ENCODE results near the gene AMZ1.
"Not testable (repeated sequence)": the region's sequence is repeated elsewhere in the genome, so short reads cannot be mapped to it uniquely, and the experiment has no call there.

Gene AMZ1

DNA sequence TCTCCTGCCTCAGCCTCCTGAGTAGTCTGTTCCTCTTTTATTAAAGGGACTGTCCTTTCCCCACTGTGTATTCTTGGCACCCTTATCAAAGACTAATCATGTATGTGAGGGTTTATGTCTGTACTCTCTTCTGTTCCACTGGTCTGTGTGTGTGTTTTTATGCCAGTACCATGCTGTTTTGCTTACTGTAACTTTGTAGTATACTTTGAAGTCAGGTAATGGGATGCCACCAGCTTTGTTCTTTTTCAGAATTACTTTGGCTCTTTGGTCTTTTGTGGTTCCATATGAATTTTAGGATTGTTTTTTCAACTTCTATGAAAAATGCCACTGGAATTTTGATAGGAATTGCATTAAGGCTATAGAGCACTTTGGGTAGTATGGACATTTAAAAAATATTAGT lies 14.1 kb upstream of the AMZ1 start:
- Histone ChIP-seq H3K4me3 (ENCODE audit: low read depth, low read length) (no peak overlapping the region), H2BK5ac (ENCODE audit: low read depth, low read length, poor library complexity) (no peak overlapping the region), H3K79me2 (ENCODE audit: control insufficient read depth, insufficient read depth, low read length, poor library complexity) (no peaks in the 10 kb centered on the region), H3K79me1 (ENCODE audit: low read length) (no peaks in the 10 kb centered on the region), H2BK12ac (ENCODE audit: low read length) (no peak overlapping the region), H3K18ac (ENCODE audit: low read length) (no peak overlapping the region), H3K23ac (ENCODE audit: low read length) (no peak overlapping the region), H2AK5ac (ENCODE audit: low read length) (no peak overlapping the region), H4K91ac (ENCODE audit: low read depth, low read length) (no peak overlapping the region), H3K9me3 (ENCODE audit: insufficient read depth, low read depth, low read length) (peaks cover 7% of the 10 kb centered on the region), H2AFZ (ENCODE audit: insufficient read depth, low read length, poor library complexity) (no peak overlapping the region), H3K36me3 (ENCODE audit: control insufficient read depth in 1 of 2, insufficient read depth in 2 of 2, low read length in 2 of 2) (no peaks in the 10 kb centered on the region), H3K14ac (ENCODE audit: low read length) (no peak overlapping the region), H2BK120ac (ENCODE audit: insufficient read depth, low read length, poor library complexity) (no peak overlapping the region), H3K4me2 (ENCODE audit: low read length) (no peak overlapping the region), H3K27ac (ENCODE audit: low read depth, low read length) (no peak overlapping the region), H4K12ac (ENCODE audit: low read depth, low read length) (no peak overlapping the region), H3K4me1 (ENCODE audit: control insufficient read depth in 1 of 2, insufficient read depth in 2 of 2, low read length in 2 of 2) (peaks cover 0 to 2% of the 10 kb centered on the region in 2 experiments), H3K9ac (ENCODE audit: low read length) (no peak overlapping the region), H4K8ac (ENCODE audit: low read depth, low read length) (no peak overlapping the region), H3K4ac (ENCODE audit: low read depth, low read length) (no peak overlapping the region), H3K27me3 (ENCODE audit: insufficient read depth, low read length) (no peaks in the 10 kb centered on the region)
- no peak for DNase-seq

DNA sequence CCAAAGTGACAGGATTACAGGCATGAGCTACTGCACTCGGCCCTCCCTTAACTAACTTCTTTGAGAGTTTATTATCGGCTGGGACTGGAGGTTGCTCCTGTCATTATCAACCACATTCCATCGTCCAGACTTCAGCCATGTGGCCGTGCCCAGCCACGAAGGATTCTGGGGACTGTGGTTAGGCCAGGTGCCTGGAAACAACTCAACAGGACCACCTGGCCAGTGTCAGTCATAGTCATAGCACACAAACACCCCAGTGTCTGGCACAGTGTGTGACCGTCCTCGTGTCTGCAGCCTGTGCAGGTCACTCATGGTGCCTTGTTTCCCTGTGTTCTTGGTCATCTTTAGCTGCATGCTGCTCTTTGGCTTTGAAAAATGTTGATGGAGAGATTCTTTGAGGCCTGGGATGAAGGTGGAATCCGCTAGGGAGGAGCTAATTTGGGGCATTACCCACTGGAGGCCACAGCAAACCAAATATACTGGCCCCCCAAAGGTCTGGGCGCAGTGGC lies 12.7 kb upstream of the AMZ1 start:
- no peak overlapping the region for H2BK5ac ChIP-seq (ENCODE audit: low read depth, low read length, poor library complexity)
- no peak for DNase-seq
- H3K9me3 ChIP-seq (ENCODE audit: insufficient read depth, low read depth, low read length): peaks cover 7% of the 10 kb centered on the region
- H3K4ac ChIP-seq (ENCODE audit: low read depth, low read length): no peak overlapping the region
- H4K91ac ChIP-seq (ENCODE audit: low read depth, low read length): no peak overlapping the region
- no peaks in the 10 kb centered on the region for H3K79me1 ChIP-seq (ENCODE audit: low read length)
- no peak overlapping the region for H3K23ac ChIP-seq (ENCODE audit: low read length)
- WGBS (ENCODE audit: extremely low coverage, insufficient coverage, insufficient read length): no CpG with 5 or more reads among the region's 9 CpGs
- no peaks in the 10 kb centered on the region for H3K27me3 ChIP-seq (ENCODE audit: insufficient read depth, low read length)
- no peaks in the 10 kb centered on the region for H3K36me3 ChIP-seq (ENCODE audit: control insufficient read depth in 1 of 2, insufficient read depth in 2 of 2, low read length in 2 of 2)
- no peak overlapping the region for H3K9ac ChIP-seq (ENCODE audit: low read length)
- no peak overlapping the region for H4K12ac ChIP-seq (ENCODE audit: low read depth, low read length)
- H2BK12ac ChIP-seq (ENCODE audit: low read length): no peak overlapping the region
- H2BK120ac ChIP-seq (ENCODE audit: insufficient read depth, low read length, poor library complexity): no peak overlapping the region
- H4K8ac ChIP-seq (ENCODE audit: low read depth, low read length): no peak overlapping the region
- no peak overlapping the region for H2AFZ ChIP-seq (ENCODE audit: insufficient read depth, low read length, poor library complexity)
- no peak overlapping the region for H3K4me3 ChIP-seq (ENCODE audit: low read depth, low read length)
- H3K79me2 ChIP-seq (ENCODE audit: control insufficient read depth, insufficient read depth, low read length, poor library complexity): no peaks in the 10 kb centered on the region
- H3K18ac ChIP-seq (ENCODE audit: low read length): no peak overlapping the region
- no peak overlapping the region for H2AK5ac ChIP-seq (ENCODE audit: low read length)
- H3K27ac ChIP-seq (ENCODE audit: low read depth, low read length): no peak overlapping the region
- H3K4me1 ChIP-seq (ENCODE audit: control insufficient read depth in 1 of 2, insufficient read depth in 2 of 2, low read length in 2 of 2): peaks cover 0 to 2% of the 10 kb centered on the region in 2 experiments
- H3K14ac ChIP-seq (ENCODE audit: low read length): no peak overlapping the region
- H3K4me2 ChIP-seq (ENCODE audit: low read length): no peak overlapping the region

DNA sequence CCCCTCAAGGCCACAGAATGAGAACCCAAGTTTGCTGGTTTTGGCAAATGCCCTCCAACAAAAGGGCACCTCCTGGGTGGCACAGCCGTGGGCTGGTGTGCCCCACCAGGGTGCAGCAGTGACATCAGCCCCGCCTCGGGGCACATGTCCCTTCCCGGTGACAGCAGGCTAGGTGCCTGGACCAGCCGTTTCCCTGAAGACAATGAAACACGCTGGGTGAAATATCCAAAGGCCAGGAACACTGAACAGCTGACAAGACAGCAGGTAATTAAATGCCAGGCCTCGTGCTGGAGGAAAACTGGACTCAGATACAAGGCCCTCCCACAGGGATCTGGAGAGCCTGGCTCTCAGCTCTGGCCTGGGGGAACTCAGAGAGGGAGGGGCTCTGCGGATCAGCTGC lies 11.4 kb upstream of the AMZ1 start:
- not testable (repeated sequence) for H2BK12ac ChIP-seq (ENCODE audit: low read length); H3K14ac ChIP-seq (ENCODE audit: low read length); H3K4me1 ChIP-seq (ENCODE audit: control insufficient read depth in 1 of 2, insufficient read depth in 2 of 2, low read length in 2 of 2); H3K4ac ChIP-seq (ENCODE audit: low read depth, low read length); H4K91ac ChIP-seq (ENCODE audit: low read depth, low read length); H2BK120ac ChIP-seq (ENCODE audit: insufficient read depth, low read length, poor library complexity); H3K9ac ChIP-seq (ENCODE audit: low read length); H3K79me1 ChIP-seq (ENCODE audit: low read length); H3K79me2 ChIP-seq (ENCODE audit: control insufficient read depth, insufficient read depth, low read length, poor library complexity); H2AK5ac ChIP-seq (ENCODE audit: low read length); H3K18ac ChIP-seq (ENCODE audit: low read length); H3K23ac ChIP-seq (ENCODE audit: low read length); DNase-seq; H3K27ac ChIP-seq (ENCODE audit: low read depth, low read length); H3K36me3 ChIP-seq (ENCODE audit: control insufficient read depth in 1 of 2, insufficient read depth in 2 of 2, low read length in 2 of 2); H4K12ac ChIP-seq (ENCODE audit: low read depth, low read length); H3K27me3 ChIP-seq (ENCODE audit: insufficient read depth, low read length); H2AFZ ChIP-seq (ENCODE audit: insufficient read depth, low read length, poor library complexity); H2BK5ac ChIP-seq (ENCODE audit: low read depth, low read length, poor library complexity); H3K9me3 ChIP-seq (ENCODE audit: insufficient read depth, low read depth, low read length); H3K4me3 ChIP-seq (ENCODE audit: low read depth, low read length); H4K8ac ChIP-seq (ENCODE audit: low read depth, low read length); H3K4me2 ChIP-seq (ENCODE audit: low read length)
- no CpG with 5 or more reads among the region's 8 CpGs for WGBS (ENCODE audit: extremely low coverage, insufficient coverage, insufficient read length)

DNA sequence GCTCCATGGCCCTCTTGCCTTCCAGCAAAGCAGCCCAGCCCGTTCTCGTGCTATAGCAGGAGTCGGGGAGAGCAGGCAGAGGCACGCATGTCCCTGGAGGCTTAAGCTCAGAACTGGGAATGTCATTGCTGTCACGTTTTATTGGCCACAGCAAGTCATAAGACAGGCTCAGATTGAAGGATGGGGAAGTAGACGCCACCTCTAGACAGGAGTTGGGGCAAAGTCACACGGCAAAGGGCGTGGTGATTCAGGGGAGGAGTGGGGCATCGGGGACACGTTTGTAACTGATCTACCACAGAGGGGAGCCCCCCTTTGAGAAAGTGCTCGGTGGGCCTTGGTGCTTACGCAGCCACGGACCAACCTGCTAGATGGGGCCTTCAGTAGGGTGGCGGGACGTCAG lies 9.5 kb upstream of the AMZ1 start:
- H3K79me2 ChIP-seq (ENCODE audit: control insufficient read depth, insufficient read depth, low read length, poor library complexity); H2BK5ac ChIP-seq (ENCODE audit: low read depth, low read length, poor library complexity); H3K23ac ChIP-seq (ENCODE audit: low read length); H2BK12ac ChIP-seq (ENCODE audit: low read length); H3K4me1 ChIP-seq (ENCODE audit: control insufficient read depth in 1 of 2, insufficient read depth in 2 of 2, low read length in 2 of 2); H4K8ac ChIP-seq (ENCODE audit: low read depth, low read length); H3K36me3 ChIP-seq (ENCODE audit: control insufficient read depth in 1 of 2, insufficient read depth in 2 of 2, low read length in 2 of 2); H3K9ac ChIP-seq (ENCODE audit: low read length); H3K9me3 ChIP-seq (ENCODE audit: insufficient read depth, low read depth, low read length); H3K4me2 ChIP-seq (ENCODE audit: low read length); H3K27ac ChIP-seq (ENCODE audit: low read depth, low read length); H2AFZ ChIP-seq (ENCODE audit: insufficient read depth, low read length, poor library complexity); H3K18ac ChIP-seq (ENCODE audit: low read length); H2BK120ac ChIP-seq (ENCODE audit: insufficient read depth, low read length, poor library complexity); H3K4ac ChIP-seq (ENCODE audit: low read depth, low read length); H4K91ac ChIP-seq (ENCODE audit: low read depth, low read length); H2AK5ac ChIP-seq (ENCODE audit: low read length); H3K27me3 ChIP-seq (ENCODE audit: insufficient read depth, low read length); H4K12ac ChIP-seq (ENCODE audit: low read depth, low read length); H3K4me3 ChIP-seq (ENCODE audit: low read depth, low read length); H3K79me1 ChIP-seq (ENCODE audit: low read length); H3K14ac ChIP-seq (ENCODE audit: low read length); DNase-seq: not testable (repeated sequence)
- no CpG with 5 or more reads among the region's 15 CpGs for WGBS (ENCODE audit: extremely low coverage, insufficient coverage, insufficient read length)
